Skin of body (tissue), 2 donors: ENCODE results near the gene MAST4. TPM values are rescaled to one million over a fixed set of nuclear protein-coding genes. Genes with fewer than 3 reads are reported as not detected.

Experiments used
- DNase-seq: peaks from one replicate; lab custom pipeline; 2025; lab: John Stamatoyannopoulos, UW
- total RNA-seq: library from RNA; depleted of rRNA; stranded (reverse); fragments of >200 nt; gene quantifications from one replicate; pipeline ENCODE4 v1.2.3, GENCODE V29; 2014

MAST4 gene
- total RNA-seq, 1 donor from 2014 or later: 39.6 TPM

DNA sequence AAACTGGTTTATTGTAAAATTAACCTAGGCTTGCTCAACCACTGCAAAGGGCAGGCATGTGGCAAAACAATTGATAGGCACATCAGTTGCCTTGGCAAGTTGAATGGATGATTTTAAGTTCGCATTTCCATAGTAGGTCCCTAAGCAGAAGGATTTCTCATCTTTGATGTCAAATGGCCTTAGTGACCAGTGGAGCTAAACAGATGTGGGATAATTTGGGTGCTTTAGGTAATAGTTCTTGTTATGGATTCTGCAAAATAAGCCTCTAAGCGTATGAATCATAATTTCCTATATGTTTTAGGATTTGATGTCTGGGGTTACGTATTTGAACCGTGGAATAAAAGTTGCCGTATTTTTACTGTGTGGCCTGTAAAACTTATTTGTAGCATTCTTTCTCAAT is 418.0 kb downstream of the MAST4 start:
- DNase-seq: no peak

DNA sequence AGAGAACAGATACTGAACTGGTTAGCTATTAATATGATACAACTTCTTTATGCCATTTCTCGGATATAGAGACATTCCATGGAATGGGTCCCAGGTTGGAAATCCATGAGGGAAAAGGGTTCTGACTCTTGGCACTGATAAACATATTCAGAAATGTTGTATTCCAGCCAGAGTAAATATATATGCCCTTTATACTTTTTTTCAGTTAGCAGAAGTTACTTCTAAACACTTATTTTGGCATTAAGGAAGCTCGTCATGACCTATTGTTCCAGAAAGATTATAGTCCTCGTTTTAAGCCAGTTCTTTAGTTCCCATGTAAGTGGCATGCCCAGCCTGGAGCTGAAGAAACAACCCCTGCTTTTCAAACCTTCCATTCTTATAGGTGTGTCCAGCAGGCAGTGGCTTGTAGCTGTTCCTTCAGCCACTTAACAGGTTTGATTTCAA is 418.8 kb downstream of the MAST4 start:
- DNase-seq: no peak

DNA sequence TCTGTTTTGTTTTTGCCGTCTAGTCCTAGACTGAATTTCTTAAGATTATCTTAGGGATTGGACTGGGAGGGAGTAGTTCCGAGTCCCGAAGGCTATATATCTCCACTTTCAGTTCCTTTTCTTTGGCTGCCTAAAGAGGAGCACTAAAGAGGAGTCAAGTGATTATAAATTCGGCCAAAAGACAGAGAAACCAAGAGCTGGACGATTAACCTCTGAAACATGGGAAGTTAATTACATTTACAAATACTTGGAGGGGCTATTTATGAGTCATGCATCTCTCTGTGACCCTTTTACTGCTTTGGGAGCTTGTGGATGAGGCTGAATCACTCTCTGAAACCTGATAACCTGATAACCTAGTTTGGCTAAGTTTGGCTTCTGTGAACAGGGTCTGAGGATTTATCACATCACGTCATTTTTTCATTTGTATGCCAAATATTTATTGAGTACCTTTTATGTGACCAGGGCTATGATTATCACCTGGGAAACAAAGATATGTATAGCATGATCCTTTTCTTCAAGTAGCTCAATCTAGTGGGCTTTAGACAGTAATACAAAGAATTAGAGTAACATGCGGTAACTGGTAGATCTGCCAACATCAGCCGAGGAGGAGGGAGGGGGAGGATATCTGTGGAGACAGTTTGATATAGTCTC is 419.5 kb downstream of the MAST4 start:
- no peak for DNase-seq

DNA sequence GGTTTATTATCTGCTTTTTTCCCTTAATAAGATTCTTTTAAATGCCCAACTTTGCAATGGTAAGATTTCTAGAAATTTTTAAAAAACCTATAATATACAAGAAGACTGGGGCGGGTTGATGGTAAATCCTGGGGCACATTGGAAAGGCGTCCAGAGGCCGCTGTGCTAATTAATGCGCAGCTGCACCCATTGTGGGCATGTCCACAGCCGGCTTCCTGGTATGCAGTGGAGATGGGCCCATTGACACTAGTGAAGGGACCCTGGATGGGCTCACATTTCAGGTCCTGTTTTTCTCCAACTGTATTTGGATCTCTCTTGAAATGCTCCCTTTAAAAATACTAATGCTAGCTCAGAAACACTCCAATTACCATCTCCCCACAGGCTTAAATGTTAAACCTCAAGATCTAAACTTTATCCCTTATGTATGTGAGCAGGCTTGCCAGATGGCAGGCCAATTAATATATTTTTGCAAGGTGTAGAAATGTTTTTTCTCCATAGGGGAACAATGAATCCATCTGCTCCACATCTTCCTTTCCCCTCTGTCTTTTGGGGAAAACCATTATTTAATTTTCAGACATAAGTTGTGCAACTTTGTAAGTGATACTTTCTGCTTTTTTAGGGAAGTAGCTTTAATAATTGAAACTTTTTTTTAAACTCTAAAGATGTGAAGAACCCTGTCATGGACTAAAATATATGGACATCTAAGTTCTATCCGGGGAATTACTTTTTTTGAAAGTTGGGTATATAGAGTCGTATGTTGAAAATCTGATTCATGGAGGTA is 423.1 kb downstream of the MAST4 start:
- DNase-seq: no peak

DNA sequence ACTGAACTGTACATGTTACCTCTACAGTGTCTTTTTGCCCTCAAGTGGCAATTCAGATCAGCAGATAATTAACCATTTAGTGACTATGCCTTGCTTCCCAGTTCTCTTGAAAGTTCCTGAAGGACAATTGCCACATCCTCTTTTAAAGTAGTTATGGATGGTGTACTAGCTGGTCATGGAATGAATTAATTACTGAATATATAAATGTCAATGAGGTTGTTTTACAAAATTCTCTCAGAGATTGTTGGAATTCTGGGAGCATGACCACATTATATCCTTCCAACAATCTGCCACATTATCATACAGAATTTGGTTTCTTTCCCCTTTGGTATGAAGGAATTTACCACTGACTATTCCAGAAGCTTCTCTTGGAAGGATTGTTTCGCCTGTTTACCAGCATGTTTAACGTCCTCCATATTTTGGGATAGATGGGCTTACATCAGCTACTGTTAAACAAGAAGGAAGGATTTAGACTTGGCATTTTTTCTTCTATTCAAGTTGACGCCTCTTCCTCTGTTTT is 424.0 kb downstream of the MAST4 start:
- DNase-seq: no peak

DNA sequence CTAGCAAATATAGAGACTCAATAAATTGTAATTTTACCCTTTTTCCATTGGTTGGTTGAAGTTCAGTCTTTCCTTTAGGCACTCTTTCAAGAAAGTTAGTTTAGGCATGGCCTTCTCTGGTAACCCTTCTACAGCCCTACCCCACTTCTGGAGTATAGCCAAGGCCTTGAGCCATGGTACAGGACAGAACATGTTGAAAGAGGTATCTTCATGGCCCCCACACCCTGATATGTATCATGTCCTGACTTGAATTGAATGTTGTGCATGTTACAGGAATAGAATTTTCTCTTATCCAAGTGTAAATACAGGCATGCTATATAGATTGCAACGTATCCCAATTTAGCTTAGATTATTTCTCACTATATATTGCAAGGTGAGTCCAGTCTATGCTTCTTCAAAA is 424.8 kb downstream of the MAST4 start:
- DNase-seq: no peak

DNA sequence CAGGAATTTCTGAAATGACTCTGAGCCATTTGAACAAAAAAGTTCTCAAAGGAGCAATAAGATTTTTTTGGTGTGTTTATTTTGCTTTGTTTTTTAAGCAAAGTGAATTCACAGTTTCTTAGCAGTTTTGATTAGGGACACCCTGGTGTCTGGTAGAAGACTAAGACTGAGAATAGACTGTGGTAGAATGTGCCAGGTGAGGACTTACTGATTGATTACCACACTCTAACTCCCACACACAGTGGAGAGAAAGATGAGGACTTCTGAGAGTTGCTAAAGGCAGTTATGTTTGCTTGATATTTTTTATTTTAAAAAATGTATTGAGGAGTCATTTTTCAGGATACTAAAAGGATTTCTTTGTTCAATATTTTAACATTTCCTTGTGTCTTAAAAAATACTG is 425.3 kb downstream of the MAST4 start:
- DNase-seq: no peak

DNA sequence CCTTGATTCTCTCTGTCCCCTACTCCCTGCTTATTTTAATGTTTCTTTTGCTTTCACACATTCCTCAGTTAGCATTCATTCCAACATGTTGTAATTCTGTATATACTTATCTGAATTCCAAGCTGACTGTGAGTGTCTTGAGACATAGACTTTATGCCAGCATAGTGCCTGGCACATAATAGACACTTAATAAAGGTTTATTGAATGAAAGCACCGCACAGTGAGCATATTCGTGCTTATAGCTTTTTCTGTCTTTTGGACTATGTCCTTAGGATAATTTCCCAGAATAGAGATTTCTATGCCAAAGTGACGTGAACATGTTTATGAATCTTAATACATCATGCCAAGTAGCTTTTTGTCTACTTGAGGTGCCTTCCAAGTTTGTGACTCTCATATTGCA is 425.8 kb downstream of the MAST4 start:
- DNase-seq: peak; percentile 66

DNA sequence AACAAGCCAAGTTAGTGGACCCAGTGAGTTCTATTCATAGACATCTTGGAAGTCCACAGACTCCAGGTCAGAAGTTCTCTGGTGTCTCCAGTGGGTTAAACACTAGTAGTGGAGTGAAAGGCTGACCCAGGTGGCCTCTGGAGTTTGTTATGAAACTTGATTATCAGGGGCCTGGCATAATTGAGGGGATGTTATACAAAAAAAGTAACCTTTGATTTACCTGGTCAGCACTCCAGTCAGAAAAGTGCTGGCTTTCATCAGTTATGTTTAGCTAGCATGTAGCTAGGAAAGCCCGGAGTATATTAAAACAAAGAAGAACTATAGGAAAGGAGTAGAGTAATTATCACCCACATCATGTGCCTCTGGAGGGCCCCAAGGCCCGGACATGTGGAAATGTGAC is 429.3 kb downstream of the MAST4 start:
- DNase-seq: no peak

DNA sequence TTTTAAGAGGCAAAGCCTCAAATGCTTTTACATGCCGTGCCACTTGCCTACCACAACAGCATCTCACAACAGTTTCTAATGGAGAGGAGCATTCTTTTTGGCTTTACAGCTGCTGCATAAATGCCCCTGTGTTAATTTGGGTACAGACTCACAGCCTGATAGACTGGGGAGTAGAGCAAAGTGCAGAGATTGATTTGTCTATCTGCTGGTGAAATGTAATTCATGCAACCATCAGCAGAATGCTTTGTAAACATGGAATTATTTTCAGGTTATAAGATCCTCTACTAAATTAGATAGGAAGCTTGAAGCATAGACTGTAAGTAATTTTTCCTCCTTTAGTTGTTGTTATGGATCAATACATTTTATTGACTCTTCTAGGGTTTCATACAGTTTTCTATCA is 430.1 kb downstream of the MAST4 start:
- DNase-seq: no peak

DNA sequence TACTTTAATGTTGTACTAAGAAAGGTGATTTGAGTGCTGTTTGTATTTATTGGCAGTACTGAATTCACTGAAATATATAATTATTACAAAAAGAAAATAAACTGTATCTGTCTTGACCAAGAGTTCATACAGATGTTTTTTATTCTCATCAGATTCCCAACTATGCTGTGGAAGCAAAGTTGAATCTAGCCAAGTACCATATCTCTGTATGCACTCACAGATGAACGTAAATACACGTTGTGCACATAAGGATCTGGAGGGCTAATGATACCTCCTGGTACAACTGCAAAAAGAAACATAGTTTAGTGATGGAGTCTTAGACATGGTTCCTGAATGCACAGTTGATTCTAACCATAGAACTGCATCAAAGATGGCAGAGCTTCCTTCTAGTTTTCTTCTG is 431.0 kb downstream of the MAST4 start:
- no peak for DNase-seq

DNA sequence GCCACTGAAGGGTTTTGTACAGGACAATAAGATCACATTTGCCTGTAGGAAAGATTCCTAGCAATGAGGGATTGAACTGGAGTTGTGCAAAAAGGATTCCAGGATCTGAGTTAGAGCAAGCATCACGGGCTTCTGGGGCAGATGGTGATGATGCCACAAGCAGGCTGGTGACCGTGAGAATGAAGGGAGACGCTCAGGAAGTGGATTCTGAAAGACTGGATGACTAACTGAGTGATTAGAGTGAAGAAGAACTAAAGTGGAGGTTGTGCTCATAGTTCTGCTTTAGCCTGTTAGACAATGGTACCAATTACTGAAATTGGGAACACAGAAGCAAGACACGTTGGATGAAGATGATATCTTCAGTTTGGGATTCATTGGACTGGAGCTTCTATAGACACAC is 432.2 kb downstream of the MAST4 start:
- no peak for DNase-seq

DNA sequence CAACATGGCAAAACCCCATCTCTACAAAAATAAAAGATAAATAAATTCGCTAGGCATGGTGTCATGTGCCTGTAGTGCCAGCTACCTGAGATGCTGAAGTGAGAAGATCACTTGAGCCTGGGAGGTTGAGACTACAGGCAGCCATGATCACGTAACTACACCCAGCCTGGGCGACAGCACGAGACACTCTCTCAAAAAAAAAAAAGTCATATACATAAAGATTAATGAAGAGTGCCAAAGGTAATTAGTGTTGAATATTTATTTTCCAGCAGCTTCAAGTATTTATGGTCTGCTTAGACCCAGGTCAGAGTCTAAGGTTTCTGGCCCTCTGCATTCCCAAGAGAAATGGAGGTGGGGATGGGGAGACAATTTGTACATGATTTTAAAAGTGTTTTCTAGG is 432.7 kb downstream of the MAST4 start:
- no peak for DNase-seq

DNA sequence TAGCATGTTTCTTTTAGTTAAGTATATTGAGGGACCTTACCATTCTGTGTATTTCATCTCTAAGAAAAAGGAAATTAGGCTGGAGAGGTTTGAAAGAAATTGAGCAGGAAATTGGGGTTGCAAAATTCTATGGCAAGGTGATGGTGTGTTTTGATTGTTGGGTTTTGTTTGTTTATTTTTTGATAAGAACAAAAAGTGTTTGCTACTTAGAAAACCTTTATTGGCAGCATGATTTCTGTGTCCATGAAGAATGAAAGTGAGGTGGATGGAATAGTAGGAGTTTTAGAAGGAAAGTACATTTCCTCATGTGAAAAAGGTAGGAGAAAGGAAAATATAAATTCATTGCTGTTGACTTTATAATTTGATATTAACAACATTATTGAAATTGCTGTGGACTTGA is 433.3 kb downstream of the MAST4 start:
- DNase-seq: no peak

DNA sequence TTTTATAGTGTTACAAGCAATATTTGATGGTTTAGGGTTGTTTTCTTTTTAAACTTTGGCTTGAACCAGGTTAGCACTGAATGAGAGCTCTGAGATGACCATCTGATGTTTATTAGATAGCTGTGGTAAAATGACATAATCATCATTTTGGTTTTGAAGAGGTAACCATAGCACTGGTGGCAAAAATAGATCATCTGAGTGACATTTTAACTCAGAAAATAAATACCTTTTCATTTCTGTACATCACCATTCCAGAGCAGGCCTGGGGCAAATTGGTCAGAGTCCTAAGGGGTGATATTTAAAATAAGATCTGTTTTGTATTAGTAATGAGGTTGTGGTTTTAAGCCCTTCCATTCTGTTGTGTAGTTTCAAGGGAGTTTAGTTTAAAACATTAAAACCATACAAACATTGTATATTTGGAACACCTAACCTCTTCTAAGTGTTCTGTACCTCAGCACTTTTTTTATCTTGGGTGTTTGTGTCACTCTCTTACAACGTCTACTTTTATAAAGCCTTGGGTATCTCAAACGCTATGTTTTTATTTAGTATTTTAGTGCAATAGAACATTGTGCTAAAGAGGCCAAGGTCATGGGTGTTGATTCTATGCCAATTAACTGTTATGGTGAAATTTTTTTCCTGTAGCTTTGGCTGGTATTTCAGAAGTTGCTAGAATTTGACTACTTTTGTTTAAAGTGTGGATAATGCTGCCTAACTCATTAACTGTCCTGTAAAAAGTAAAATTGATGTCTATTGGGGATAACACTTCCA is 434.3 kb downstream of the MAST4 start:
- no peak for DNase-seq

DNA sequence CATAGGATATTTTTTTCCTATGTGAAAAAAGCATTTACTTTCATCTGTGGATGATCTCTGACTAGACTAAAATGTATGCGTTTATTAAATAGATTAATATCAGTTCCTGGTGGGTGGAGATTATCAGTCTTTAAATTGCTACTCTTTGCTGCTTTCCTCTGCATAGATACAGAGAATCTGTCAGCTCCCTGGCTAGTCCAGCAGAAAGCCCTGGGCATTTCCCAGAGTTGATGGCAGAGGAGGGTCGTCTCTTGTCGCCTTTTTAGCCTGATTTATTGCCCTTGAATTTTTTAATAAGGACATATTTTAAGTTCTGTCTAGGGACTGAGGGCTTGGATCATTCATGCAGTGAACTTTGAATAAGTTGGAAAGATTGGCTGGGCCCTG is 434.9 kb downstream of the MAST4 start:
- DNase-seq: no peak

DNA sequence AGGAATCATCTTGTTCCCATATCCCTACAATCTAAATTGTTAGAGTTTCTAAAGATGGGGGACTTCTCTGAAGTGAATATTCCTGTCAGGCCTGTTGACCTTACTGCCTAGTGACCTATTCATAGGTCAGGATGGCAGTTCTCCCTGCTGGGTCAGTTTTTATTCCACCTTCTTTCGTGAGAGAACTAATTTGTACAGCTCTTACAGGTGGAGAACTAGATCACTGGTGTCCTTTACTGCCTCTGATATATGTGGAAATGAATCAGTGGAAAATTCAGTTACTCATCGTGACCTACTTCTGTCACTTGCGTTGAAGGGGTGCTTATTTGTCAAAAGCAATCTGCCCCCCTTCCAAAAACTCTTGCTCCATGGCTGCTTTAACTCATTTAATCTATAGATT is 435.5 kb downstream of the MAST4 start:
- no peak for DNase-seq

DNA sequence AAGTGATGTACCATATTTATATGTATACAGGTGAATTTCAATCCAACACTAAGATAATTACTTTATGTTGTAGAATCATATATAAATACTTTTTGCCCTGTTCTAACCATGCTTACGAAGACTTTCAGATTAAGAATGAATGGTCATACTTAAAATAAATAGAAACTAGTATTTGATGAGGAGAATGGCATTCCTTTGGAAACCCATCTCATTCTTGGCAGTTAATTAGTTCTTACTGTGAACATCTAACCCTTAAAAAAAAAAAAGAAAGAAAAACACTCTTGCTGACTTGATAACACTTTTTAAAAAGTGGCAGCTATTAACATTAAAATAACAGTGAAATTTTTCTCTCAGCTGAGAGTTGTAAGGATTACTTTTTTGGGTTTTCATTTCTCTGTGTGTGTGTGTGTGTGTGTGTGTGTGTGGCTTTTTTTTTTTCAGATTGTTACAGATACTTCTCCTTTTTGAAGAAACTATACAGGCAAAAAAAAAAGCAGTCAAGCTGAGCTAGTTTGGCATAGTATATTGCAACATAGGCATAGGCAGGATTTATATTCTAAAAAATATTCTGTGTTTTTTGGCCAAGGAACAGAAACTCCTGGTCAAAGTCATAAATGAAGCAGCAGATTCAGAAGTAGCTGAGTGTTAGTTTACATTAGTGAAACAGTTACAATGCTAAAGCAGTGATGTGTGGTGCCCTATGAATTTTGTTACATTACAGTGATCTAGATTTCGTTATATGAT is 436.9 kb downstream of the MAST4 start:
- no peak for DNase-seq

DNA sequence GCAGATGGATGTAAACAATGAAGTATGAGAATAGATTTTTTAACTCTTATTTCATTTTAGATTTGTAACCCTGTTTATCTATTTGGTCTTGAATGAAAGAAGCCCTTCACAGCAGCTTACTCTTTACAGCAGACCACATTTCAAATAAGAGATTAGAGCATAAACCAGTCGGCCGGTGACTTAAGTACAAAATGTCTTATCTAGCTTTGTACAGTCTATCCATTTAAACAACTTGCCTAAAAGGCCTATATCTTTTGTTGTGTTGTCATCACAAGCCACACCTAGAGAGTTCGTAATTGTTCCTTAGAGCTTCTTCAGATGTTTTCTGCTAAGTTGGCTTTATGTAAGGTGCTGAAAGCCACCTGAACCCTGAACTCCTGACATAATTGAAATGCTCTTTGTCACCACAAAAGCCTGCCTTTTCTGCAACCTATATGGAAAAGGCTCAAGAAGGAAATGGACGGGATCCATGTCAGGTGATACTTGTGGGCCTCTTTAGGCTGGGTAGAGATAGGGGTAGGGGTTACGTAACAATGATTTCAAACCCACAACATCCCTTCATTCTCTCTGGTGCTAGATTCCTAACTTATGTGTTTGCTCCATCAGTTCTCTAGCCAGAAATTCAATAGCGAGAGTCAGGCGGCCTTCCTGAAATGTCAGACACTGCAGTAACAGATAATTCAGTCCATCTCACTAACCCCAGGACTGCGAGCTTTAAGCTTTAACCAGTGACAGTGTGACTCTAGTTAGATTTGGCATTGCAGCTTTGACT is 437.9 kb downstream of the MAST4 start:
- DNase-seq: no peak

DNA sequence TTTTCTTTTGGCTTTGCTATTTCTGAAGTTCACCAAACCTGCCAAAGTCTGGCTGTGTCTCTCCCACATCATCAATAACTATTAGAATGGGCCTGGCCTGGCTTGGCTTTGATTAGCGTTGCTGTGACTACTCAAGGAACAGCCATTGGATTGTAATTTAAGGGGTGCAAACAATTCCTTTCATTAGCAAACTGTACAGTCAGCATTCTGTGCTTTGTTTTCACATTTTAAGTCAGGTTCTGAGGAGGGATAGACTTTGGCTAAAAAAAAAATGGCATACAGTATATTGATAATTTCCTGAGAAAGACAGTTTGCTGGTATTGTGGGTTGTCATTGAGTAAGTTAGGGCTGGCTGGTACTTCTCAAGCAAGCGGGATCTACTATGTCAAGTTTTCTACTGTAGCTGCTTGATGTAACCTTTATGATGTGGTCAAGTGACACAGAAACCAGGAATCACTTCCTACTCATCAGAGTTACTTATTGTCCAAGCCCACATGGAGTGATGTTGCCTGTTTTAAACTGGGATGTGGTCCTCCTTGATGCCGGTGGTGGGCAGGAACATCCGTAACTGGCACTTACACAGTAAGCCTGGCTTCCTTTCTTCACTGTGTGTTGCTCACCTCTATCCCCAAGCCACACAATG is 439.0 kb downstream of the MAST4 start:
- DNase-seq: no peak
